K562 (cell line): Measurements from ENCODE around the gene TXNRD2. TPM values are rescaled to one million over a fixed set of nuclear protein-coding genes. Genes with fewer than 3 reads are reported as not detected.

Source experiments
- ARID1B ChIP-seq: fragments of 450-650 bp; IDR thresholded peaks from 2 replicates; pipeline ENCODE4 v1.6.1; 2016; ENCODE audit warnings: antibody characterized with exemption, mild to moderate bottlenecking, inconsistent platforms
- BCOR ChIP-seq: fragments of 450-650 bp; IDR thresholded peaks from 2 replicates; pipeline ENCODE4 v1.6.1; 2016
- CBFA2T2 ChIP-seq: fragments of 450-650 bp; conservative IDR thresholded peaks from 2 replicates; pipeline ENCODE4 v1.6.1; 2017; ENCODE audit warnings: mild to moderate bottlenecking
- CTCFL ChIP-seq: IDR thresholded peaks from 2 replicates; pipeline ENCODE4 v1.6.1; 2011; ENCODE audit warnings: borderline replicate concordance, low read depth, mild to moderate bottlenecking, moderate library complexity, low read length; ENCODE audit not compliant: insufficient read depth, poor library complexity, severe bottlenecking
- HLTF ChIP-seq: fragments of 450-650 bp; IDR thresholded peaks from 2 replicates; pipeline ENCODE4 v1.6.1; 2016
- KAT2B ChIP-seq: IDR thresholded peaks from one replicate; pipeline ENCODE4 v1.6.1; 2012; ENCODE audit warnings: low read depth, mild to moderate bottlenecking, control low read depth, inconsistent platforms, low read length, moderate library complexity
- MCM2 ChIP-seq: fragments of 450-650 bp; IDR thresholded peaks from 2 replicates; pipeline ENCODE4 v1.6.1; 2017; ENCODE audit warnings: low read depth, mild to moderate bottlenecking
- RAD51 ChIP-seq: fragments of 450-650 bp; IDR thresholded peaks from 2 replicates; pipeline ENCODE4 v1.7.1; 2016; ENCODE audit warnings: low read depth, mild to moderate bottlenecking, borderline replicate concordance
- SMAD3 ChIP-seq: fragments of 450-650 bp; formaldehyde crosslinking; conservative IDR thresholded peaks from 2 replicates; pipeline ENCODE4 v1.4.0; 2020; ENCODE audit warnings: mild to moderate bottlenecking
- ZC3H11A ChIP-seq: IDR thresholded peaks from 2 replicates; pipeline ENCODE4 v1.6.1; 2012; ENCODE audit warnings: low read depth, low read length, improper control_type of control experiment
- polyA plus RNA-seq, 8 experiments: library from polyadenylated mRNA; depleted of rRNA in 4 of 8; stranded (reverse) in 5 of 8; unstranded in 3 of 8; fragments of >200 nt; fragmentation: Nextera tagmentation in 2 of 8; fragmentation: Illumina TruSeq in 1 of 8; extraction: Ambion mirVana in 2 of 8; extraction: Trizol in 1 of 8; gene quantifications; 2 replicates each; pipeline versions ENCODE4 v1.2.1 to v1.2.3, GENCODE V29; 2011 to 2014; ENCODE audit warnings: inconsistent platforms in 1 of 8, missing spikeins in 1 of 8
- total RNA-seq, 7 experiments: library from RNA; depleted of rRNA in 6 of 7; stranded (reverse); fragments of >200 nt in 6 of 7; fragmentation: Illumina TruSeq in 2 of 7; extraction: Trizol in 2 of 7; gene quantifications; 2 replicates each; pipeline versions ENCODE4 v1.2.1 to v1.2.3, GENCODE V29; 2011 to 2021; ENCODE audit warnings: low replicate concordance in 1 of 7
- TF ChIP-seq, protein P1 (sequence below), 3 experiments: fragments of 200-800 bp in 1 of 3; sonication (Bioruptor generic) in 1 of 3; sonication (generic) in 1 of 3; formaldehyde crosslinking in 1 of 3; IDR thresholded peaks; 2 replicates each; pipeline versions ENCODE4 v1.6.1 to v1.8.0; 2016 to 2022; ENCODE audit warnings: mild to moderate bottlenecking in 2 of 3, missing compliant biosample characterization in 2 of 3, missing genetic modification characterization in 2 of 3, missing genetic modification reagents in 1 of 3
- TF ChIP-seq, protein P2 (sequence below): fragments of 150-350 bp; IDR thresholded peaks from 2 replicates; pipeline ENCODE4 v1.6.1; 2014; ENCODE audit warnings: low read depth, mild to moderate bottlenecking, low read length, borderline replicate concordance
- TF ChIP-seq, protein P3 (sequence below): fragments of 250-450 bp; sonication (Bioruptor Pico); IDR thresholded peaks from 2 replicates; pipeline ENCODE4 v1.4.0; 2020; ENCODE audit warnings: mild to moderate bottlenecking, moderate library complexity, borderline replicate concordance
- TF ChIP-seq, protein P4 (sequence below), 2 experiments: fragments of 200-800 bp in 1 of 2; sonication (Bioruptor generic) in 1 of 2; sonication (generic) in 1 of 2; formaldehyde crosslinking in 1 of 2; IDR thresholded peaks in 1 of 2; conservative IDR thresholded peaks in 1 of 2; 2 replicates each; pipeline versions ENCODE4 v1.5.0 to v1.6.1; 2016 to 2020; ENCODE audit warnings: missing compliant biosample characterization in 1 of 2, missing genetic modification characterization in 1 of 2, missing genetic modification reagents in 1 of 2

TXNRD2 gene
- total and polyA plus RNA-seq, 9 of the 15 experiments (the other 6 are each of a cell fraction or from before 2014, with no cell fraction given), result 3.3 to 80.2 (median 49.4) TPM

GRCh38 chr22:19970479-19971275, 29.1 kb upstream of the TXNRD2 start (continued):
- TF ChIP-seq, protein P1, sequence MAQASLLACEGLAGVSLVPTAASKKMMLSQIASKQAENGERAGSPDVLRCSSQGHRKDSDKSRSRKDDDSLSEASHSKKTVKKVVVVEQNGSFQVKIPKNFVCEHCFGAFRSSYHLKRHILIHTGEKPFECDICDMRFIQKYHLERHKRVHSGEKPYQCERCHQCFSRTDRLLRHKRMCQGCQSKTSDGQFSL (CRISPR knock-in tag; IDR thresholded peaks at IDR 0.05), result no peak
- TF ChIP-seq, protein P1 (tag; IDR thresholded peaks at IDR 0.05), result peak in 1 of 2 experiments; percentile 100; a peak in 2 of 4 replicates
- TF ChIP-seq MCM2 (no peak), RAD51 (no peak), ZC3H11A (peak; percentile 65; the same call in 1 of the 2 replicates), CTCFL (peak; percentile 97), HLTF (0 out of 2 replicates have a peak, but pooled peaks have one; percentile 41), CBFA2T2 (no peak), KAT2B (no peak), ARID1B (peak; percentile 35; the same call in 1 of the 2 replicates), SMAD3 (CRISPR knock-in tag) (0 out of 2 replicates have a peak, but pooled peaks have one; percentile 44), BCOR (peak; percentile 84; the same call in 1 of the 2 replicates)
- TF ChIP-seq, protein P2, sequence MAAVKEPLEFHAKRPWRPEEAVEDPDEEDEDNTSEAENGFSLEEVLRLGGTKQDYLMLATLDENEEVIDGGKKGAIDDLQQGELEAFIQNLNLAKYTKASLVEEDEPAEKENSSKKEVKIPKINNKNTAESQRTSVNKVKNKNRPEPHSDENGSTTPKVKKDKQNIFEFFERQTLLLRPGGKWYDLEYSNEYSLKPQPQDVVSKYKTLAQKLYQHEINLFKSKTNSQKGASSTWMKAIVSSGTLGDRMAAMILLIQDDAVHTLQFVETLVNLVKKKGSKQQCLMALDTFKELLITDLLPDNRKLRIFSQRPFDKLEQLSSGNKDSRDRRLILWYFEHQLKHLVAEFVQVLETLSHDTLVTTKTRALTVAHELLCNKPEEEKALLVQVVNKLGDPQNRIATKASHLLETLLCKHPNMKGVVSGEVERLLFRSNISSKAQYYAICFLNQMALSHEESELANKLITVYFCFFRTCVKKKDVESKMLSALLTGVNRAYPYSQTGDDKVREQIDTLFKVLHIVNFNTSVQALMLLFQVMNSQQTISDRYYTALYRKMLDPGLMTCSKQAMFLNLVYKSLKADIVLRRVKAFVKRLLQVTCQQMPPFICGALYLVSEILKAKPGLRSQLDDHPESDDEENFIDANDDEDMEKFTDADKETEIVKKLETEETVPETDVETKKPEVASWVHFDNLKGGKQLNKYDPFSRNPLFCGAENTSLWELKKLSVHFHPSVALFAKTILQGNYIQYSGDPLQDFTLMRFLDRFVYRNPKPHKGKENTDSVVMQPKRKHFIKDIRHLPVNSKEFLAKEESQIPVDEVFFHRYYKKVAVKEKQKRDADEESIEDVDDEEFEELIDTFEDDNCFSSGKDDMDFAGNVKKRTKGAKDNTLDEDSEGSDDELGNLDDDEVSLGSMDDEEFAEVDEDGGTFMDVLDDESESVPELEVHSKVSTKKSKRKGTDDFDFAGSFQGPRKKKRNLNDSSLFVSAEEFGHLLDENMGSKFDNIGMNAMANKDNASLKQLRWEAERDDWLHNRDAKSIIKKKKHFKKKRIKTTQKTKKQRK, result no peak
- TF ChIP-seq, protein P3, sequence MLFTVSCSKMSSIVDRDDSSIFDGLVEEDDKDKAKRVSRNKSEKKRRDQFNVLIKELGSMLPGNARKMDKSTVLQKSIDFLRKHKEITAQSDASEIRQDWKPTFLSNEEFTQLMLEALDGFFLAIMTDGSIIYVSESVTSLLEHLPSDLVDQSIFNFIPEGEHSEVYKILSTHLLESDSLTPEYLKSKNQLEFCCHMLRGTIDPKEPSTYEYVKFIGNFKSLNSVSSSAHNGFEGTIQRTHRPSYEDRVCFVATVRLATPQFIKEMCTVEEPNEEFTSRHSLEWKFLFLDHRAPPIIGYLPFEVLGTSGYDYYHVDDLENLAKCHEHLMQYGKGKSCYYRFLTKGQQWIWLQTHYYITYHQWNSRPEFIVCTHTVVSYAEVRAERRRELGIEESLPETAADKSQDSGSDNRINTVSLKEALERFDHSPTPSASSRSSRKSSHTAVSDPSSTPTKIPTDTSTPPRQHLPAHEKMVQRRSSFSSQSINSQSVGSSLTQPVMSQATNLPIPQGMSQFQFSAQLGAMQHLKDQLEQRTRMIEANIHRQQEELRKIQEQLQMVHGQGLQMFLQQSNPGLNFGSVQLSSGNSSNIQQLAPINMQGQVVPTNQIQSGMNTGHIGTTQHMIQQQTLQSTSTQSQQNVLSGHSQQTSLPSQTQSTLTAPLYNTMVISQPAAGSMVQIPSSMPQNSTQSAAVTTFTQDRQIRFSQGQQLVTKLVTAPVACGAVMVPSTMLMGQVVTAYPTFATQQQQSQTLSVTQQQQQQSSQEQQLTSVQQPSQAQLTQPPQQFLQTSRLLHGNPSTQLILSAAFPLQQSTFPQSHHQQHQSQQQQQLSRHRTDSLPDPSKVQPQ (CRISPR knock-in tag), result no peak
- TF ChIP-seq, protein P4, sequence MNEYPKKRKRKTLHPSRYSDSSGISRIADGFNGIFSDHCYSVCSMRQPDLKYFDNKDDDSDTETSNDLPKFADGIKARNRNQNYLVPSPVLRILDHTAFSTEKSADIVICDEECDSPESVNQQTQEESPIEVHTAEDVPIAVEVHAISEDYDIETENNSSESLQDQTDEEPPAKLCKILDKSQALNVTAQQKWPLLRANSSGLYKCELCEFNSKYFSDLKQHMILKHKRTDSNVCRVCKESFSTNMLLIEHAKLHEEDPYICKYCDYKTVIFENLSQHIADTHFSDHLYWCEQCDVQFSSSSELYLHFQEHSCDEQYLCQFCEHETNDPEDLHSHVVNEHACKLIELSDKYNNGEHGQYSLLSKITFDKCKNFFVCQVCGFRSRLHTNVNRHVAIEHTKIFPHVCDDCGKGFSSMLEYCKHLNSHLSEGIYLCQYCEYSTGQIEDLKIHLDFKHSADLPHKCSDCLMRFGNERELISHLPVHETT (CRISPR knock-in tag; conservative IDR thresholded peaks at IDR 0.05 in 1 of 2, IDR thresholded peaks at IDR 0.05 in 1 of 2), result no peak
